Middle frontal gyrus (tissue), 1 donor: ENCODE data around the gene TGFBR3.

Experiments used
- DNase-seq: peaks from one replicate; pipeline ENCODE4 v3.0.0-alpha.2; 2015; ENCODE audit warnings: low spot score; ENCODE audit errors: extremely low spot score

The TGFBR3 gene

GRCh38 chr1:91803847-91804545, 82.0 kb downstream of the TGFBR3 start:
- no peak for DNase-seq

DNA sequence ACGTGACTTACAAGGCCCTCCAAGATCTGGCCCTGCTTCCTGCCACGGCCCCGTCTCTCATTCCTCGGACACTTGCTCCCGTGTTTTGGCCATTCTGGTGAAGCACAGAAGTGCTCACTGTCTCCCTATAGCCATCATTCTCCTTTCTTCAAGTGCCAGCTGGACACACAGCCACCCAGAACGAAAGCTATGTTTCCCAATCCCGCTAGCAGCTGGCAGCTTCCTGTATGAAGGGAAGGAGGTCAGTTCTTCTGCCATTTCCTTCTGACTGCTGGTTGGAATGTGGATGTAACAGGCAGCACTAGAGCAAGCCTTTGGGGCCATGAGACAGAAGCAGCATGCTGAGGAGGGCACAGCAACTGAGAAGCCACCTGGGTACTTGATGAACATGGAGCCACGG, 82.8 kb downstream of the TGFBR3 start:
- DNase-seq = no peak

GRCh38 chr1:91801496-91802115, 84.3 kb downstream of the TGFBR3 start:
- no peak for DNase-seq

GRCh38 chr1:91799863-91800262, 86.1 kb downstream of the TGFBR3 start:
- DNase-seq = no peak

GRCh38 chr1:91799159-91799558, 86.8 kb downstream of the TGFBR3 start:
- no peak for DNase-seq

GRCh38 chr1:91798740-91799139, 87.2 kb downstream of the TGFBR3 start:
- DNase-seq = no peak

GRCh38 chr1:91798241-91798648, 87.7 kb downstream of the TGFBR3 start:
- no peak for DNase-seq

GRCh38 chr1:91797164-91797563, 88.8 kb downstream of the TGFBR3 start:
- no peak for DNase-seq

- DNase-seq = no peak
Observed at GRCh38 chr1:91796390-91796654, 89.6 kb downstream of the TGFBR3 start.

- DNase-seq = no peak
Observed at GRCh38 chr1:91795591-91796389, 90.2 kb downstream of the TGFBR3 start.

- DNase-seq = no peak
Observed at GRCh38 chr1:91793877-91794276, 92.1 kb downstream of the TGFBR3 start.

DNA sequence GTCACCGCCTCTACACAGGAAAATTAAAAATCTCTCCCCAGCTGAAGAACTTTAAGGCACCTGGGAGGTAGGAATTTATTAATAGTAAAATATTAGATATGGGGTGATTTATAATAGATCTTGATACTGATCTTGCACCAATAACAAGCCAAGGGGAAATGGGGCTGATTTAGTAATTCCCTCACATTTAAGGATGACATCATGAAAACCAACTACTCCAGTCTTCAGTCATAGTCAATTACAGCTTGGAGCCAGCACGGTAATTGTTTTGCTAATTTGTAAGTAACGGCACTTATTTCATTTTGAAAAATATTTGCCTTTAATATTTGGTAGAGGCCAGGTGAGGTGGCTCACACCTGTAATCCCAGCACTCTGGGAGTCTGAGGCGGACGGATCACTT, 92.8 kb downstream of the TGFBR3 start:
- no peak for DNase-seq

DNA sequence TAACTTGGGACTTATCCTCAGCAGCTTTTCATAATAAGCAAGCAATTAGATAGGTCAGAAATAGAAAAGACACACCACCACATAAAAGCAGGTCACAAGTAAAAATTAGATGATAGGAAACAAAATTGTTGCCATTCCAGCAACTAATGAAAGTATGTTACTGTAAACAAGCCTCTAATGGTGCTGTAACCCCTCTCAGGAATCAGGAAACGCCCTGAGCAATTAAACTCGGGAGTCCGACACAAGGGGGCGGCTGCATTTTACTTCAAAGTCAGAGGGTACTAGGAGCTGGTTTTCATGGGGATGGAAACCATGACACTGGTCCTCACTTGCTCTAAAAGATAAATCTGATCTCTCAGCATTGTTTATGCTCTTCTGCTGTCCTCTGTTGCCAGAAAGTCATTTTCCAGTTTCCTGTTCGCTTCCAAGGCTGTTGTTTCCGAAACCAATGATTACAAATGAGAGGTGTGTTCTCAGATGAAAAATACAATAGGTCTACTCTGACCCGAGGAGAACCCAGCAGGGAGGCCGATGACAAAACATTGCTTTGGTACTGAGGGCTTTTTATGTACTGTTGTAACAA, 93.4 kb downstream of the TGFBR3 start:
- DNase-seq = no peak

DNA sequence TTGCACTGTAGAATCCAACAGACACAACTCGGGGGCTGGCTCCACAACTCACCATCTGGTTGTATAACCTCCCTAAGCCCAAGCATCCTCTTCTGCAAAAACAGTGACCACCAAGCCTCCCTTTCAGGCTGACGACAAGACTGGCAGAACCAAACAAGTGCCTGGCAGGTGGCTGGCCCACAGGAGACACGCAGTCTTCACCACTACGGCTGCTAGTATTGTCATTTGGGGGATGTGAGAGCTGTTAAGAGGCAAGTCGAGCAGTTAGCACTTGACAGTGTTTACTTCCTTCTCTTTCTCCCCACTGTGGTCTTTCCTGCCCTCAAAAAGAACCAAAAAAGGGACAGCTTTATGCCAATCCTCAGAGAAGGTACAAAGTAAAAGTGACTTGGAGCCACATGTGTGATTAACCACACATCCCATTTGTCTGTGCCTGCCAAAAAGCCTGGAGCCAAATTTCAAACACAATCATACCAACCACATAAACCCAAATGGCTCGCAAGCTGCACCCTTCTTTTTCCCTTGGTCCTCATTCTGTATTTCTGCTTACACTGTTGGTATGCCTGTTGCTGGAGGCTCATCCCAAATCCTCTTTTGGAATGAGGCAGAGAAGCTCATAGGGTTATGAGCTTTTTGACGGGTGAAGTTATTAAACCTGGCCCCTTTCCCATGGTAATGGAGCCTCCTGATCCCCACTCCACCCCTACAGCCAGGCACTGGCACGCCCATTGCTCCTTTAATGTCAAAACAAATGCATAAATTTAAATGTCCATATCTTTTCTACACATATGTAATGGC, 94.1 kb downstream of the TGFBR3 start:
- DNase-seq = no peak

DNA sequence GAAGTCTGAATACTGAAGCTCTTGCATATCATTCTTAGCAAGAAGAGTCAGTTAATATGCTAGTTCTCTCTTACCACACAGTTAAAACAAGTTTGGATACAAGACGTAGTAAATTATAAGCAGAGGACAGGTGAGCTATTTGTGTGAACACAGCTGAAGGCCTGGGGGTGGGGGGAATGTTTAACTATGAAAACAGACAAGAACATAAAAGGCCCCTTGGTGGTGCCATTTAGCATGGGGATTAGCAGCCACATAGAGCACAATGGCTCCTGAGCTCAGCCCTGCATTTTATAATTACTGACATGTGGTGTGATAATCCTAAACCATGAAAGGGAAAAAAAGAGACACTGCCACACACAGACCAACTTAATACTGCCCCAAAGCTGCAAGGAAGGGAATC, 94.8 kb downstream of the TGFBR3 start:
- no peak for DNase-seq

- no peak for DNase-seq
Observed at GRCh38 chr1:91790392-91790791, 95.6 kb downstream of the TGFBR3 start.

- no peak for DNase-seq
Observed at GRCh38 chr1:91789273-91789997, 96.5 kb downstream of the TGFBR3 start.

GRCh38 chr1:91787919-91788318, 98.0 kb downstream of the TGFBR3 start:
- no peak for DNase-seq

DNA sequence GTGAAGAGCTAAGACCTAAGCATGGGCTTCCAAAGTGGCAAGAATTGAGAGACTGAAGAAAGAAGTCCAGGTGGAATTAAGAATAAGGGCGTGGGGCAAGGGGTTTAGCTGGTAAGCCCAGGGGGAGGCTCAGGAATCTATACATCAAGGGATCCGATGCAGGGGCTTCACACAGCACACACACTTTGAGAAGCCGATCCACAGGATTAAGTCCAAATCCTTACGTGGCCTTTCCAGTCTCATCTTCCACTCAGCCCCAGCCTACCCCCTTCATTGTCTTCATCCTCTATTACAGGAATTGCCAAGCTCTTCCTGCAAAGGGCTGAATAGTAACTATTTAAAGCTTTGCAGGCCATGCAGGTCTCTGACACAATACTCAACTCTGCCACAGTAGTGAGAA, 101.3 kb downstream of the TGFBR3 start:
- no peak for DNase-seq

DNA sequence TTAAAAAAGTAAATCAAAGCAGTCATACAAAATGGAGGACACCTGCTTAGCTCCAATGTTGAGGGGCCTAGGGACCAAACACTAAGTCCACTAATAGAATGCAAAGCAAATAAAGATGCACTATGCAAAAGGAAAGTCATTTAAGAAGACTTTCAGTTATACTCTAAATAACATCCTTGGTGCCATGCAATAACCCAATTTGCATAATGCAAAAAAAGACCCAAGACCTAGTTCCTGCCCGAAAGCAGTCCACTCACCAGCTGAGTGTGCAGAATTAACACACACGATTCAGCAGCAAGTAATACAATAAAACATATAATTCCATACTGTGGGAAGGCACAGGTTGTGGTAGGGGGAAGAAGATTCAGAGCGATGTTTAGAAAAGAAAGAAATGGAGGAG, 101.8 kb downstream of the TGFBR3 start:
- DNase-seq = no peak
